Measurements from ENCODE around the gene RASAL2.

GRCh38 chr1:178344513-178345091 lies 250.7 kb downstream of the RASAL2 start:
- TF ChIP-seq CTCF (conservative IDR thresholded peaks at IDR 0.05; ENCODE audit: low read depth in 2 of 2) = peak; percentile 68 to 76
- no peak for TF ChIP-seq POLR2AphosphoS5 (IDR thresholded peaks at IDR 0.05; ENCODE audit: low read depth)
- TF ChIP-seq EZH2 (IDR thresholded peaks at IDR 0.05; ENCODE audit: low read depth, unreplicated experiment) = no peak
- no peak for TF ChIP-seq EZH2phosphoT487 (IDR thresholded peaks at IDR 0.05; ENCODE audit: unreplicated experiment)
- TF ChIP-seq CREB1 (CRISPR knock-in tag; IDR thresholded peaks at IDR 0.05; ENCODE audit: low read depth) = no peak
- TF ChIP-seq JUNB (IDR thresholded peaks at IDR 0.05; ENCODE audit: unreplicated experiment) = no peak
- TF ChIP-seq ZNF114 (CRISPR knock-in tag; IDR thresholded peaks at IDR 0.05) = no peak
- TF ChIP-seq REST (IDR thresholded peaks at IDR 0.05; ENCODE audit: unreplicated experiment) = no peak
- TF ChIP-seq ETS1 (IDR thresholded peaks at IDR 0.05) = no peak

Data from GM23338 (cell line).